Measurements from ENCODE around the gene IREB2. TPM values are rescaled to one million over a fixed set of nuclear protein-coding genes. Genes with fewer than 3 reads are reported as not detected.

The IREB2 gene
- polyA plus RNA-seq, 1 of the 3 experiments (the other 2 are of a cell fraction): 9.5 TPM

- Histone ChIP-seq H3K9me3 (no peaks in the 10 kb centered on the region), H3K4me2 (no peak overlapping the region), H3K79me2 (ENCODE audit: insufficient read depth) (no peaks in the 10 kb centered on the region), H3K27me3 (ENCODE audit: insufficient read depth) (no peaks in the 10 kb centered on the region), H3F3A (replicated peaks; ENCODE audit: insufficient read depth) (no peaks in the 10 kb centered on the region), H2AFZ (ENCODE audit: low read depth) (no peak overlapping the region), H3K4me3 (ENCODE audit: low read depth in 2 of 2, low read length in 1 of 2) (no peak overlapping the region), H3K27ac (ENCODE audit: low read depth in 2 of 2, low read length in 1 of 2) (no peak overlapping the region), H3K36me3 (replicated peaks in 1 of 2; ENCODE audit: control insufficient read depth in 1 of 2, insufficient read depth in 2 of 2, low read length in 1 of 2) (no peaks in the 10 kb centered on the region), H3K4me1 (ENCODE audit: control insufficient read depth in 1 of 2, insufficient read depth in 2 of 2, low read depth in 1 of 2, low read length in 1 of 2) (peaks cover 0 to 14% of the 10 kb centered on the region in 2 experiments; a peak in 1 of 4 replicates), H4K20me1 (ENCODE audit: insufficient read depth) (no peaks in the 10 kb centered on the region), H3K9ac (no peak overlapping the region), H3K9me2 (no peaks in the 10 kb centered on the region)
- ChIA-PET POLR2A (no interaction called here), CTCF (interaction anchor here (1.1 to 33.6 kb wide), 2 partner anchors 40 to 107 kb away, joined by 3 to 772 read pairs; partner anchors contain the start of gene SKIC8)
- 91% methylated on average over 4 of the region's 4 CpGs for WGBS (ENCODE audit: low lambda C conversion rate)
- no peak for TF ChIP-seq CHD2 (IDR thresholded peaks at IDR 0.05; ENCODE audit: low read length, partially characterized antibody)
- TF ChIP-seq EP300 (IDR thresholded peaks at IDR 0.05; ENCODE audit: borderline replicate concordance in 1 of 2, low read depth in 1 of 2, low read length in 1 of 2): no peak
- no peak for TF ChIP-seq IRF3 (IDR thresholded peaks at IDR 0.05; ENCODE audit: low read depth, low read length)
- no peak for TF ChIP-seq SMC3 (IDR thresholded peaks at IDR 0.05; ENCODE audit: low read depth, low read length)
- TF ChIP-seq TAF1 (IDR thresholded peaks at IDR 0.05; ENCODE audit: borderline replicate concordance, low read depth, low read length): no peak
- TF ChIP-seq EZH2phosphoT487 (IDR thresholded peaks at IDR 0.05; ENCODE audit: borderline replicate concordance, low read depth): no peak
- no peak for TF ChIP-seq GATA2 (CRISPR knock-in tag; IDR thresholded peaks at IDR 0.05)
- TF ChIP-seq SIN3A (IDR thresholded peaks at IDR 0.05; ENCODE audit: borderline replicate concordance, low read depth, low read length): no peak
- TF ChIP-seq ELF1 (IDR thresholded peaks at IDR 0.05): no peak
- DNase-seq: no peak
Observed at GRCh38 chr15:78420220-78420619, 17.8 kb upstream of the IREB2 start.

GRCh38 chr15:78420766-78421165 is 17.2 kb upstream of the IREB2 start:
- no peak for DNase-seq
- Histone ChIP-seq H3K9me3 (no peaks in the 10 kb centered on the region), H3F3A (replicated peaks; ENCODE audit: insufficient read depth) (no peaks in the 10 kb centered on the region), H3K9me2 (no peaks in the 10 kb centered on the region), H2AFZ (ENCODE audit: low read depth) (no peak overlapping the region), H3K9ac (no peak overlapping the region), H3K4me2 (no peak overlapping the region), H4K20me1 (ENCODE audit: insufficient read depth) (no peaks in the 10 kb centered on the region), H3K79me2 (ENCODE audit: insufficient read depth) (no peaks in the 10 kb centered on the region), H3K27ac (ENCODE audit: low read depth in 2 of 2, low read length in 1 of 2) (no peak overlapping the region), H3K4me3 (ENCODE audit: low read depth in 2 of 2, low read length in 1 of 2) (no peak overlapping the region), H3K4me1 (ENCODE audit: control insufficient read depth in 1 of 2, insufficient read depth in 2 of 2, low read depth in 1 of 2, low read length in 1 of 2) (peaks cover 0 to 11% of the 10 kb centered on the region in 2 experiments; a peak in 1 of 4 replicates), H3K36me3 (replicated peaks in 1 of 2; ENCODE audit: control insufficient read depth in 1 of 2, insufficient read depth in 2 of 2, low read length in 1 of 2) (no peaks in the 10 kb centered on the region), H3K27me3 (ENCODE audit: insufficient read depth) (no peaks in the 10 kb centered on the region)
- ChIA-PET CTCF (interaction anchor here (1.1 to 33.6 kb wide), 4 partner anchors 15 to 108 kb away, joined by 3 to 772 read pairs (median 10); partner anchors contain the start of gene SKIC8), POLR2A (interaction anchor here (2.0 kb wide), 1 partner anchor 121 kb away, joined by 4 read pairs; the partner anchor contains the start of gene SKIC8)
- 75% methylated on average over 5 of the region's 8 CpGs for WGBS (ENCODE audit: low lambda C conversion rate)
- TF ChIP-seq MAX (IDR thresholded peaks at IDR 0.05; ENCODE audit: low read depth) (no peak), NFIC (IDR thresholded peaks at IDR 0.05; ENCODE audit: borderline replicate concordance) (no peak), TEAD4 (IDR thresholded peaks at IDR 0.05; ENCODE audit: borderline replicate concordance, insufficient read depth) (no peak), GABPA (IDR thresholded peaks at IDR 0.05; ENCODE audit: low read depth) (no peak), NRF1 (IDR thresholded peaks at IDR 0.05; ENCODE audit: low read depth, low read length) (no peak), IRF3 (IDR thresholded peaks at IDR 0.05; ENCODE audit: low read depth, low read length) (no peak), TAF1 (IDR thresholded peaks at IDR 0.05; ENCODE audit: borderline replicate concordance, low read depth, low read length) (no peak), TCF12 (IDR thresholded peaks at IDR 0.05) (no peak), POLR2AphosphoS5 (IDR thresholded peaks at IDR 0.05; ENCODE audit: low read depth, low read length) (no peak), RXRA (IDR thresholded peaks at IDR 0.05; ENCODE audit: borderline replicate concordance, low read depth) (no peak)

Data from SK-N-SH (cell line).